Fibroblast of villous mesenchyme (primary cell): Measurements from ENCODE around the gene ARRB2. TPM values are rescaled to one million over a fixed set of nuclear protein-coding genes. Genes with fewer than 3 reads are reported as not detected.
"Not testable (repeated sequence)": the region's sequence is repeated elsewhere in the genome, so short reads cannot be mapped to it uniquely, and the experiment has no call there.

Experiments used
- DNase-seq: peaks from one replicate; pipeline ENCODE4 v3.0.0-alpha.2; 2010; ENCODE audit warnings: low read depth
- H3K4me3 ChIP-seq: 2 replicates; pipeline ENCODE4 v1.5.1; 2011; ENCODE audit warnings: low read depth, mild to moderate bottlenecking, low read length
- total RNA-seq: library from RNA; depleted of rRNA; stranded (reverse); fragments of >200 nt; gene quantifications from 2 replicates; pipeline ENCODE4 v1.2.3, GENCODE V29; 2012
- TF ChIP-seq, protein P1 (sequence below): IDR thresholded peaks from 2 replicates; pipeline ENCODE4 v1.5.1; 2012; ENCODE audit warnings: low read depth, mild to moderate bottlenecking, low read length; ENCODE audit not compliant: insufficient read depth

Gene ARRB2
- total RNA-seq, 1 donor: 3.5 TPM

DNA sequence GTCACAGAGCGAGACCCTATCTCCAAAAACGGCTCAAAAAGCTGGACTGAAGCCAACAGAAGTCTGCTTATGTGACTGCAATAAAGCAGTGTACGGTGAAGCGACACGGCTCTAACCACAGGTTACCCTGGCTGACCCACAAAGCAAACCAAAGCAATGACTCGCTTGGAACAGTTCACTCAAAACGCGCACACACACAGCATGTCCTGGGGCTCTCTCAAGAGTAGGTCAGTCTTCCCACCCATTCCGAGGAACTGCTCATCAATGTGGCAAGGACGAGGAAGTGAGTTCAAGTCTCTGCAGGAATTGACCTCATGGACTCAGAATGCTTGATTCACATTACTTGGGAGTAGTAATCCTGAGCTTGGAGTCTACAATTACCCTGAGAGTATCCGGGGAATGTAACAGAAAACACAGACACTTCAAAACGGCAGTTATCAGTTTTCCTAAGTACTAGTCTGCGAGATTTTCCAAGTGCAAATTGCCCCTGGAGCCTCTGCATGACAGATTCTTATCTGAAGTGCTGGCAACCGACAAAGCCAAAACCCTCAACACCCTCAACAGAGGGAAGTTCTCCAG lies 31.9 kb upstream of the ARRB2 start:
- no peak overlapping the region for H3K4me3 ChIP-seq
- TF ChIP-seq, protein P1, sequence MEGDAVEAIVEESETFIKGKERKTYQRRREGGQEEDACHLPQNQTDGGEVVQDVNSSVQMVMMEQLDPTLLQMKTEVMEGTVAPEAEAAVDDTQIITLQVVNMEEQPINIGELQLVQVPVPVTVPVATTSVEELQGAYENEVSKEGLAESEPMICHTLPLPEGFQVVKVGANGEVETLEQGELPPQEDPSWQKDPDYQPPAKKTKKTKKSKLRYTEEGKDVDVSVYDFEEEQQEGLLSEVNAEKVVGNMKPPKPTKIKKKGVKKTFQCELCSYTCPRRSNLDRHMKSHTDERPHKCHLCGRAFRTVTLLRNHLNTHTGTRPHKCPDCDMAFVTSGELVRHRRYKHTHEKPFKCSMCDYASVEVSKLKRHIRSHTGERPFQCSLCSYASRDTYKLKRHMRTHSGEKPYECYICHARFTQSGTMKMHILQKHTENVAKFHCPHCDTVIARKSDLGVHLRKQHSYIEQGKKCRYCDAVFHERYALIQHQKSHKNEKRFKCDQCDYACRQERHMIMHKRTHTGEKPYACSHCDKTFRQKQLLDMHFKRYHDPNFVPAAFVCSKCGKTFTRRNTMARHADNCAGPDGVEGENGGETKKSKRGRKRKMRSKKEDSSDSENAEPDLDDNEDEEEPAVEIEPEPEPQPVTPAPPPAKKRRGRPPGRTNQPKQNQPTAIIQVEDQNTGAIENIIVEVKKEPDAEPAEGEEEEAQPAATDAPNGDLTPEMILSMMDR: no peak
- peak; percentile 78 for DNase-seq

DNA sequence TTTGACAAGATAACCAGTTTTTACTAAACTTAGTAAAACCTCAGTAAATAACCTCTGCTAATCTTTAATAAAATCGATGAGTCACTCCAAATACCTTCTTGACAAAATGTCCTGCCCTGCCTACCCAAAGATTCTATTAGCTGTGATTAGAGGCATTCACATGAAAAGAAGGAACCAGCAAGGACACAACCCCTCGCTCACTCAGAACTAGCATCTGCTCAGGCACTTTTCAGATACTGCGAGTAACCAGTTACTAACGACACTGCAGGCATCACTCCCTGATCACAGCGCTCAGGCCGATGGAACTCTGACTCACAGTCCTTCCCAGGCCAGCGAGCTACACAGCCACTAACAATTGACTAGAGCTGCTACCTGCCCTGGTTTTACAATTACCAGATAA lies 30.8 kb upstream of the ARRB2 start:
- DNase-seq: peak; percentile 54
- no peak overlapping the region for H3K4me3 ChIP-seq
- TF ChIP-seq, protein P1: no peak

DNA sequence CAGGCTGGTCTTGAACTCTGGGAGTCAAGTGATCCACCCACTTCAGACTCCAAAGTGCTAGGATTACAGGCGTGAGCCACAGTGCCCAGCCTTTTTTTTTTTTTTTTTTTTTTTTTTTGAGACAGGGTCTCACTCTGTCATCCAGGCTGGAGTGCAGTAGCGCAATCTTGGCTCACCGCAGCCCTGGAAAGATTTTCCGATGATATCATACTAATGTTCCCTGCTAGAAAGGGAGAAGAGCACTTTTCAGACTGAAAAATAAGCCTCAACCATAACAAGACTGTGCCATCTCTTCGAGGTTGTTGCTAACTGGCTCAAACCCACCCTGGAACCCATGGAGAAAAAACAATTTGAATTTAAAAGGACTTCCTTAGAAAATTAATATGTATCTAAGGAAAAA lies 26.7 kb upstream of the ARRB2 start:
- H3K4me3 ChIP-seq, DNase-seq: not testable (repeated sequence)

DNA sequence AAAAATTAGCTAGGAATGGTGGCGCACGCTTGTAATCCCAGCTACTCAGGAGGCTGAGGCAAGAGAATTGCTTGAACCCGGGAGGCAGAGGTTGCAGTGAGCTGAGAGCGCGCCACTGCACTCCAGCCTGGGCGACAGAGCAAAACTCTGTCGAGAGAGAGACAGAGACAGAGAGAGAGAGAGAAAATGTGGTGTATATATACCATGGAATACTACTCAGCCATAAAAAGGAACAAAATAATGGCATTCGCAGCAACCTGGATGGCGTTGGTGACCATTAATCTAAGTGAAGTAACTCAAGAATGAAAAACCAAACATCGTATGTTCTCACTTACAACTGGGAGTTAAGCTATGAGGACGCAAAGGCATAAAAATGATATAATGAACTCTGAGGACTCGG lies 20.6 kb upstream of the ARRB2 start:
- not testable (repeated sequence) for H3K4me3 ChIP-seq, DNase-seq

DNA sequence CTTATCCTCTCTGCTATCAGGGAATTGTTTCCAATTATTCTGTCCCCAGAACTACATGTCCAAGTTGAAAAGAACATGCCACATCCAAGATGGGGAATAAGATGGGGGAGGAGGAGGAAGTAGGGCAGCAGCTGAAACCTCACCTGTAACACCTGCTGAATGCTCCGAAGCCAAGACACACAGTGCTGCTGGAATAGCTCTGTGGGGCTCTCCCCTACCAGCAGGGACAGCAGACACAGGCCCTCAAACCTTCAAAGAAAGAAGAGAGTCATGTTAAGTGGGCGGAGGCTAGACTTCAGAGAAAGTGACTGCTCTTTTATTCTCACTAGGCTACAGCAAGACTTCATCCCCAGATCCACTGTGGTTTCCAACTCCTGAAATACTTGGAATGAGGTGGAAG lies 19.7 kb upstream of the ARRB2 start:
- no peak for DNase-seq
- TF ChIP-seq, protein P1: no peak
- H3K4me3 ChIP-seq: no peak overlapping the region

DNA sequence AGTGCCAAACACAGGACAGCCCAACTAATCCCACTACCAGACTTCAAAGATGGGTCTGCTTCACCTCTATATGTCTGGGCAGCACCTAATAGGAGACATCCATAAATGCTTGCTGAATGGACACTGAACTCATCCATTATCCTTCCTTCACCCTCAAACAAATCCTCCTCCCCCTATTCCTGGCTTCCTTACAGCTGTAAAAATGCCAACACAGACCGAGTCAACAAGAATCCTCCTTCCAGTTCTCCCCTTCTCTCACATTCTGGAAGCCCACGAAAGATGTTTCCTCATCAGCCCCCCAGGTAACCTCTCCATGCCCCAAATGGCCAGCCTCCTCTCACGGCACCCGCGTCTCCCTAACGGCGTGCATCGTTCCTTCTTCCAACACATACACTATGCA lies 18.7 kb upstream of the ARRB2 start:
- H3K4me3 ChIP-seq: no peak overlapping the region
- no peak for DNase-seq
- TF ChIP-seq, protein P1: no peak

DNA sequence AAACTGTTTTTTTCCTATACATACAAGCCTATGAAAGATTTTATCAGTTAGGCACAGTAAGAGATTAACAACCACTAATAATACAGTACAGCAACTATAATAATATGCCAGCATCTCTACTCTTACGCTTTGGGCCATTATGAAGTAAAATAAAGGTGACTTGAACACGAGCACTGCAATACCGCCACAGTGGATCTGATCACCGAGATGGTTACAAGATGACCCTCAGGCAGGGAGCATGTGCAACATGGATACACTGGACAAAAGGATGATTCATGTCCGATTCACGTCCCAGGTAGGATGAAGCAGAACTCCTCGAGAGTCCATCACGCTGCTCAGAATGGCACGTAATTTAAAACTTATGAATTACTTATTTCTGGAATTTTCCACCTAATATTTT lies 17.0 kb upstream of the ARRB2 start:
- no peak for DNase-seq
- H3K4me3 ChIP-seq: no peak overlapping the region
- TF ChIP-seq, protein P1: no peak

DNA sequence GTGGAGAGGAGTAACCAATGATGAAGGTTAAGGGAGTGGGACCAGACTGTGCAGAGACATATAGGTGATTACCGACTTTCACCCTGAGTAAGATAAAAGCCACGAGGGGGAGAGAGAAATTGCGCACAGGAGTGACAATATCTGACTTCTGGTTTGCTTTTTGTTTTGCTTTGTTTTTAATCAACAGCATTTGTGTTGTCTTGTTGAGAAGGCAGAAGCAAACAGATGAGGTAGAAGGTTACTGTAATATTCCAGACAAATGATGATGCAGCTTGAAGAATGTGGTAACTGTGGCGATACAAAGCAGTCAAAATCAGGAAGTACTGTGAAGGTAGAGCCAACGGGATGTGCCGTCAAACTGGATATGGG lies 14.0 kb upstream of the ARRB2 start:
- no peak for DNase-seq
- TF ChIP-seq, protein P1: no peak
- no peak overlapping the region for H3K4me3 ChIP-seq

DNA sequence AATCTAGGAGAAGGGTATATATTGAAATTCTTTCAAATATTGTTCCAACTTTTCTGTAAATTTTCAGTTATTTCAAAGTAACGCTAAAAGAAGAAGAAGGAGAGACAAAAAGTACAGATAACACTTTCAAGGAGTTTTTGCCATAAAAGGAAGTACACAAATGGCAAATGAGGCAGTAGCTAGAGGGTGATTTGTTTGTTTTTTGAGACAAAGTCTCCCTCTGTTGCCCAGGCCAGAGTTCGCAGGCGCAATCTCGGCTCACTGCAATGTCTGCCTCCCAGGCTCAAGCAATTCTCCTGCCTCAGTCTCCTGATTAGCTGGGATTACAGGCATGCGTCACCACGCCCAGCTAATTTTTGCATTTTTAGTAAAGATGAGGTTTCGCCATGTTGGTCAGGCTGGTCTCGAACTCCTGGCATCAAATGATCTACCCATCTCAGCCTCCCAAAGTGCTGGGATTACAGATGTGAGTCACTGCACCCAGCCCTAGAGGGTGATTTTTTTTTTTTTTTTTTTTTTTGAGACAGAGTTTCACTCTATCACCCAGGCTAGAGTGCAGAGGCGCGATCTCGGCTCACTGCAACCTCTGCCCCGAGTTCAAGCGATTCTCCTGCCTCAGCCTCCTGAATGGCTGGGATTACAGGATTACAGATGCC lies 10.9 kb upstream of the ARRB2 start:
- H3K4me3 ChIP-seq, DNase-seq: not testable (repeated sequence)
